ENCODE data around the gene LRSAM1.

DNA sequence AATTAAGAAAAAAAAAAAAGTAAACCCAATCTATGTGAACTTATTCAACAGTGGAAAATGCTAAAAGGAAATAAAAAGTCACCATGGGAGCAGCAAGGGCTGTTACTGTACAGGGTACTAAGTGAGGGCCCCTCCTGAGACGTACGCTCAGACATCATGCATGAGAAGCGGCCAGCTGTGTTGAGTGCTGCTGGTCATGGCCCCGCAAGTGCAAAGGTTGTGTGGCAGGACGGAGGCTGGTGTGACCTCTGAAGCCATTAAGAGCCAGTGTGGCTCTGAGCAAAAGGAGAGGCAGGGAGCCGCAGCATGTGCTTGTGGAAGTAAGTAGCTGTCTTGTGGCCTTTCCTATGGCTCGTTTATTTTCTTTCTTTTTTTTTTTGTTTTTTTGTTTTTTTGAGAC, 30.3 kb upstream of the LRSAM1 start:
- TF ChIP-seq CTCF (IDR thresholded peaks at IDR 0.05) (no peak), POLR2A (IDR thresholded peaks at IDR 0.05) (no peak)

All from gastroesophageal sphincter (tissue), 3 donors.